Stimulated activated naive CD8-positive, alpha-beta T cell treated with anti-CD3 and anti-CD28 coated beads, Interleukin-15, Interleukin-2, amounts not matched to agents 100 U/mL and 50 U/mL, for 24 hours (primary cell): ENCODE data around the gene ZNF473.
"Not testable (repeated sequence)": the region's sequence is repeated elsewhere in the genome, so short reads cannot be mapped to it uniquely, and the experiment has no call there.

ENCODE experiments used
- ATAC-seq: fragments of 150-1000 bp; cut with Tn5 transposase; one replicate; pipeline ENCODE4 v1.10.0; 2021
- DNase-seq: peaks from one replicate; pipeline ENCODE4 v3.0.0; 2021

ZNF473 gene

DNA sequence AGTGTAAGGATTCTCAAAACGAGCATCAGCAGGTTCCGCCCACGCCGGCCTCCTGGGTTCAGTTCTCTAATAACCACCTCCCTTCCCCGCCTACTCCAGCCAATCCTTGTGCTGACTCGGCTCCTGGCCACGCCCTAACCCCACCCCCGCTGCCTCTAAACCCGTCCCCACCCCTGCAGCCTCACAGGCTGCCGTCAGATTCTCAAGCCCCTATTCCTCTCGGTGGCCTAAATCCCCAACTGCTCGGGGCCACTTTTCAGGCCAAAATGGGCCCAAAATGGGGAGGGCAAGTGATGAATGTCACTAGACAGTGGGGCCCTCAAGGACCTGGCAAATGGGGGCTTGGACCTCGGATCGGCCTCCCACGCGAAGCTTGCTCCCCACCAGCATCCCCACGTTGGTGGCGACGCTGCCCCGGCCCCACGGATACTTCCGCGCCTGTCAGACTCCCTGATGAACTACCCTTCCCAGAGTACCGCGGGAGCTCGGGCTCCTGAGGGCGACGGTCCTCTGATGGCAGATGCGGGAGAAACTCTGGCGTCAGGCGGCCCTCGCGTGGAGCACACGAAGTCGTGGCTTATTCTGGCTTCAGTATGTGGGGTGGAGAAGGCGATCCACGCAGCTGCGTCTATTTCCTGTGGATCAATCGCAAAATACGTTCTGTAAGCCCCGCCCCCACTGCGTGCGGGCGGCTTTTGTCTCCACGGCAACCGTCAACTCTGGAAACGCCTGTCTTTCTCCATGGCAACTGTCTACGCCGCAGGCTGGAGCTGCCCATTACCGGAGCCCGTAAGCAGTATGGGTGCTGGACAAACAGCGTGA, 24.8 kb downstream of the ZNF473 start:
- DNase-seq: peak; percentile 78
- ATAC-seq: peak; percentile 82

DNA sequence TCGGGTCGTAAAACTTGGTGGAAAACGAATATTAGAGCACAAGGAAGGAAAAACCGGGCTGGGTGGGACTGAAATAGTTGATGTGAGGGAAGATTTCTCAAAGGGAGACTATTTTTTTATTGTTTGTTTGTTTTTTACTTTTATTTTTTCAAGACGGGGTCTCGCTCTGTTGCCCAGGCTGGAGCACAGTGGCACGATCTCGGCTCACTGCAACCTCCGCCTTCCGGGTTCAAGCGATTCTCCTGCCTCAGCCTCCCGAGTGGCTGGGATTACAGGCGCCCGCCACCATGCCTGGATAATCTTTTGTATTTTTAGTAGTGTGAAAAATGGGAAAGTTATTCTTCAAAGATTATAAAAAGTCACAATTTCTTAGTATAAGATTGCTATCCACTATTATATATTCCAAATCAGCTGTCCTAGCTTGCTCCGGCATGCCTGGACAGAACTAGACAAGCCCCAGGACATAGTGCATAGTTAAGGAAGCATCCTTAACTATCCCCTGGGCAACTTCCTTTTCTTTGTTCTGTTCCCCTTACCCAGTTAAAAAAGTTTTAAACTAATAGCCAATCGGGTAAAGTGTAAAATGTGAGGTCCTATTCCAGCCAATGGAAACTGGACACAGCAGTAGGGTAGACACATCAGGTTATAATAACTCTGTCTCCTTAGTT, 25.6 kb downstream of the ZNF473 start:
- not testable (repeated sequence) for ATAC-seq, DNase-seq

DNA sequence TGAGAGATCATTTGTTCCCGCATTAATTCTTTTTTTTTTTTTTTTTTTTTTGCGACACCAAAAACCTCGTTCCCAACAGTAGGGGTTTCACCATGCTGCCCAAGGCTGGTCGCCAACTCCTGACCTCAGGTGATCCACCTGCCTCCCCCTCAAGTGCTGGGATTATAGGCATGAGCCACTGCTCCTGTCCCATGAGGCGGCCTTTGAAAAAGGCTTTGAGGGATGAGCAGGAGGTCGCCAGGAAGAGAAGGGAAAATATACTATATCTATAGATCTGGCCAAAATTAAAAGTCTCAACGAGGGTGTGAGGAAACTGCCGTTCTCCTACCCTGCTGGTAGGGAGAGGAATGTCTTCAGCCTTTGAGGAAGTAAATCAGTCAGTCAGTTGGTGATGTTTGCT, 26.2 kb downstream of the ZNF473 start:
- ATAC-seq (no peak), DNase-seq (no peak)

DNA sequence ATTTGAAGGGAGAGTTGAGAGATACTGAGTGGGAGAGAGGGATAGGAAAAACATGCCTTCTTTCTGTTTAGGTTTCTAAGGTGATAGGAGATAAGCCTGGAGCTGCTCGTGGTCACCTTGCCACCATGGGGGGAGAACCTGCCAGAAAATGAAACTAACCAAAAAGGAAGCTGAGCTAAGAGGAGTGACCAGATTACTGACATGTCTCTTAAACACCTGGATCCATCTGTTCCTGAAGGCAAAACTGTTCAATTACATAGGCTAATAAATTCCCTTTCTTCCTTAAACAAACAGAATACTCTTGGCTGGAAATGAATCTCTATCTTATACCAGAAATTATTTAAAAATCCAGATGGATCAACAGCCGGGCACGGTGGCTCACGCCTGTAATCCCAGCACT, 27.3 kb downstream of the ZNF473 start:
- no peak for DNase-seq
- ATAC-seq: no peak

DNA sequence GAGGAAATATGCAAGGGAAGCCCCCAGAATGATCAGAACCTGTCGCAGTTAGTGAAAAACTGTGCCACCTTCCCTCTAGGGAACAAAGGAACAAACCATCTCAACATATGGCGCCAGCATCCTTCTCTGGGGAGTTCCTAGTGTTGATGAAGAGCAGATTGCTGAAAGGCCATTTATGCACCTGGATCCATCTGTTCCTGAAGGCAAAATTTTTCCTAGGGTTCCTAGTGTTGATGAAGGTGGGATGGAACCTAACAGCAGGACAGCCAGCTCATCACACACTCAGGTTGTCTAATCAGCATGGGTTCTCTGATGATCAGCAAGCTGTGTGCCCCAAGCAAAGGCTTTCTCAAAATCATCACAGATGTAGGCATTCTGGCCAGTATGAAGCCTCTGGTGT, 32.6 kb downstream of the ZNF473 start:
- DNase-seq (no peak), ATAC-seq (no peak)

DNA sequence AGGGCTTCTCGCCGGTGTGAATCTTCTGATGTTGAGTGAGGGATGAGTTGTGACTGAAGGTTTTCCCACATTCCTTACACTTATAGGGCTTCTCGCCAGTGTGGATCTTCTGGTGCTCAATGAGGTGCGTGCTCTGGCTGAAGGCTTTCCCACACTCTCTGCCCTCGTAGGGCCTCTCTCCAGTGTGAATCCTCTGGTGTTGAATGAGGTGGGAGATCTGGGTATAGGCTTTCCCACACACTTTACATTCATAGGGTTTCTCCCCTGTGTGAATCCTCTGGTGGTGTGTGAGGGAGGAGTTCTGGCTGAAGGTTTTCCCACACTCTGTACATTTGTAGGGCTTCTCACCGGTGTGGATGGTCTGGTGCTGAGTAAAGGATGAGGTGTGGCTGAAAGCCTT, 33.2 kb downstream of the ZNF473 start:
- no peak for DNase-seq
- no peak for ATAC-seq

DNA sequence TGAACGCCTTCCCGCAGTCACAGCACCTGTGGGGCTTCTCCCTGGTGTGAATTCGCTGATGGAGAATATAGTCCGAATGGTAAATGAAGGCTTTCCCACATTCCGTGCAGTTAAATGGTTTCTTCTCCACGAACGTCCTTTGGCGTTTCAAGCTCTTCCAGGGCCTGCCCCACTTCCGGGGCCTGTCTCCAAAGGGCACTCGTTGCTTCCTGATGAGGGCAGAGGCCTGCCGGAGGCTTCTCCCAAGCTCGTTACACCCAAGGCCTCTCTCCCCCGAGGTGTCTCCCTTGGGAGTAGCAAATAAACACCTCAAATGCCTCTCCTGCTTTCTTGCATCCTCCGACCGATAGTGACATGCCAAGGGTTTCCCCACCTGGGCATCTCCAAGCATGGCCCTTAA, 34.3 kb downstream of the ZNF473 start:
- DNase-seq: no peak
- no peak for ATAC-seq

DNA sequence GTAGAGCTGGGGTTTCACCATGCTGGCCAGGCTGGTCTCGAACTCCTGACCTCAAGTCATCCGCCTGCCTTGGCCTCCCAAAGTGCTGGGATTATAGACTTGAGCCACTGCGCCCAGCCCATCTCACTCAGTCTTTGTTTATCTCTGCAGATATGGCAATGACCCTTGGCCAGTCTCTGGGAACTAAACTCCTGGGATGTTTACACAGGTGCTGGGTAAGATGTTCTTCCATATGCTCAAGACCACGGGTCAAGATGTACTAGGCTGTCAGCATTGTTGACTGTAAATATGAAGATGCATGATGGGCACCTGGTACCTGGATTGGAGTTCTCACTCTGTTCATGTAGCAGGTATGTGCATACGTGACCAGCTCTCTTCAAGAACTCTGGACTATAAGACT, 35.8 kb downstream of the ZNF473 start:
- no peak for DNase-seq
- ATAC-seq: no peak

DNA sequence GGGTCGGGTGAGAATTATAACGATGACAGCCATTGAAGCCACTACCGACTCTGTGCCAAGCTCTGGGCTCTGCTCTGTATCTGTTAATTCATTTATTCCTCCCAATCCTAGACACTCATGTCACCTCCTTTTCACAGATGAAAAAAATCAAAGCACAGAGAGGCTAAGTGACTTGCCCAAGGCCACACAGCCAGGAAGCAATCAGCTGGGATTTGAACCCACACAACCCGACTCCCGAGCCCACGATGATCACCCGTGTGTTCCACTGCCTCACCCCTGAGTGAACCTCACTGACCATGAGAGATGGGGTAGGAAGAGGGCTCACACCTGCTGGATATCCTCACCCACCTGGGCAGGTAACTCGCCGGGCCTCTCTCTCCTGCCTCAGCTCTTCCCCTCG, 40.1 kb downstream of the ZNF473 start:
- ATAC-seq (no peak), DNase-seq (no peak)

DNA sequence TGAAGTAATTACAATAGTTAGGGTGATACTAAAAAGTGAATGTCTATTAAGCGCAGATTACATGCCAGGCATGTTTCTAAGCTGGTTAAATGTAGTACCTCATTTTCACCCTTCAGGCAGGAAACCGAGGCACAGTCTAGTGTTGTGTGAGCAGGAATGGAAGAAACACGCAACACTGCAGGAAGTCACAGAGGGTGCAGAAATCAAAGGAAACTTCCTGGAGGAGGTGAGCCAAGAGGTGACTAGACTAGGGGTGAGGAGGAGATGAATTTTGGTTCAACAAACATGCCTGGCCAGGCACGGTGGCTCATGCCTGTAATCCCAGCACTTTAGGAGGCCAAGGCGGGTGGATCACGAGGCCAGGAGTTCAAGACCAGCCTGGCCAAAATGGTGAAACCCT, 41.8 kb downstream of the ZNF473 start:
- ATAC-seq (no peak), DNase-seq (no peak)

DNA sequence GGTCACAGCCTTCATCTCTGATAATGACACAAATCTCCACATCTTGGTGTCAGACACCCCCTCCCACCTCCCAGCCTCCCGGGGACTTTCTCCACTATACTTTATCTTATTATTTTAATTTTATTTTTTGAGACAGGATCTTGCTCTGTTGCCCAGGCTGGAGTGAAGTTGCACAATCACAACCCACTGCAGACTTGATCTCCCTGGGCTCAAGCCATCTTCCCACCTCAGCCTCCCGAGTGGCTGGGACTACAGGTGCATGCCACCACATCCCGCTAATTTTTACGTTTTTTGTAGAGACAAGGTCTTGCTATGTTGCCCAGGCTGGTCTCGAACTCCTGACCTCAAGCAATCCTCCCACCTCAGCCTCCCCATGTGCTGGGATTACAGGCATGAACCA, 42.6 kb downstream of the ZNF473 start:
- ATAC-seq, DNase-seq: not testable (repeated sequence)

DNA sequence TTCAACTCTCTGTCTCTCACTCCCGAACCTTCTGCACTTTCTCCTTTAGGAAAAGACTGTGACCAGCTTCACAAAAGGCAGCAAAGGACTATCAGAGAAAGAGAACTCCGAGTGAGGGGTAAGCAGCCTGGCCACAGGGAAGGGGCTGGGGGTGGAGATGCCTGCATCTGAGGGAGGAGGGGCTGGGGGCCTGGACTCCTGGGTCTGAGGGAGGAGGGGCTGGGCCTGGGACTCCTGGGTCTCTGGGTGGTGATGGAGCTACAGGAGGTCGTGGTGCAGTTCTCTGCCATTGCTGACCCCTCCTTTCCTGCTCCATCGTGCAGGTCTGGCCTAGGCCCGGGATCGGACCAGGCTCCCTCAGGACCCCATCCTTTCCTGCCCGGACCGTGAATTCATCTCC, 49.3 kb downstream of the ZNF473 start:
- not testable (repeated sequence) for ATAC-seq, DNase-seq

DNA sequence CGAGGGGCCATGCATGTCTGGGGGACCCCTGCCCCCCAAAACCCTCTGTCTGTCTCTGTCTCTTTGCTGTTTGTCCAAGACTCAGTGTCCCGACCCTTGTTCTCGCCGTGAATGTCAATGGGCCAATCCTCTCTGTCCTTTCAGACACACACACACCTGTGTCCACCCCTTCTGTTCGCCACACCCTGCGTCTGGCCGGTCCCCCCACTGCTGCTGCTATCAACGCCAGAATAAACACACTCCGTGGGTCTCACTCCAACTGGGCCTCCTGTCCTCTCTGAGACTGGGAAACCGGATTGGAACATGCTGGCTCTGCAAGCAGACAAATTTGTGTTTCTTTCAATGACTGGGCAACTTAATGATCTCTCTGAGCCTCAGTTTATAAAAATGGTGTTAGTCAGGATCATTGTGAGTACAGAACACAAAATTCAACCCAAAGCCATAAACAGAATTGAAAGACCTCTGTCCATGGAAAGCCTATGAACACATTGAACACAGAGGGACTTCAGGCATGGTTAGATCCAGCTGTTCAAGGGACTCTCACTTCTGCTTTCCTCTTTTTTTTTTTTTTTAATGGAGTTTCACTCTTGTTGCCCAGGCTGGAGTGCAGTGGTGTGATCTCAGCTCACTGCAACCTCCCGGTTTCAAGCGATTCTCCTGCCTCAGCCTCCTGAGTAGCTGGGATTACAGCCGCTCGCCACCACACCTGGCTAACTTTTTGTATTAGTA, 50.0 kb downstream of the ZNF473 start:
- not testable (repeated sequence) for ATAC-seq, DNase-seq

DNA sequence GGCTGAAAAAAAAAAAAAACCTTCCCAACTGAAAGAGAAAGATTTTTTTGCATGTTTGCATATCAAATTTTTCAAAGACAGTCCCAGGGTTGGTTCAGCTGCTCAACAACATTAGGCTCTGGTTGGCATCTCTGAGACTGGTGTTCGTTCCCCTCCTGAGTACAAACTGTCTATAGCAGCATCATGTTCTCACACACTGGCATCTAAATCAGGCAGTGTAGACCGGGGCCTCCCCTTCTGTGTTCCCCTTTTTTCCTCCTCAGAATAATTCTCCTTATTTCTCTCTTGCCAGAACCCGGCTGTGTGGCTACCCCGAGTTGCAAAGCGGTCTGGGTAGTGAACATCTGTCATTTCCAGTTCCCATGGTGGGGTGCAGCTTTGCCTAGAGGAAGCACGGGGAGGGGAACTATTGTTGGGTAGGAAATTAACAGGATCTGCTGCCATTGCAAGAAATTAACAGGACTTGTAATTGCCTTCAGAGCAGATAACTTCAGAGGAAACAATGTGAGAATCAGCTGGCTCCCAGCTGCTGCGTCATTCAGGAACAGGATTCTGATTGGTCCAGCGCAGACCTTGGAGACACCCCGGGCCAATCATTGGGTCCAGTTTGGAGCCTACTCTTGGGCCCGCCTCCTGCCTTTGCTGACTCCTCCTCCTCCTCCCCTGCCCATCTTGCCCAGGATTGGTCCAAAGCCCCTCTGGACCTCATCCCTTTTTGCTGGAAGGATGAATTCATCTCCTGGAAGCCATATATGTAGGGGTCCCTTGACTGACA, 51.0 kb downstream of the ZNF473 start:
- not testable (repeated sequence) for DNase-seq, ATAC-seq

DNA sequence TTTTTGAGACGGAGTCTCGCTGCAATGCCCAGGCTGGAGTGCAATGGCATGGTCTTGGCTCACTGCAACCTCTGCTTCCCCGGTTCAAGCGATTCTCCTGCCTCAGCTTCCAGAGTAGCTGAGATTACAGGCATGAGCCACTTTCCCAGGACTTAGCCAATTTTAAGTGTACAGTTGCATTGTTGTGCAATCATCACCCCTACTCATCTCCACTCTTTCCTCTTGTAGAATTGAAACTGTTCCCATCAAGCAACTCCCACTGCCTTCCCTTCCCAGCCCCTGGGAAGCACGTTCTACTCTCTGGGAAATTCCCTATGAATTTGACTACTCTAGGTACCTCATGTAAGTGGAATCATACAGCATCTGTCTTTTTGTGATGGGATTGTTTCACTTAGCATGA, 53.2 kb downstream of the ZNF473 start:
- not testable (repeated sequence) for DNase-seq, ATAC-seq

DNA sequence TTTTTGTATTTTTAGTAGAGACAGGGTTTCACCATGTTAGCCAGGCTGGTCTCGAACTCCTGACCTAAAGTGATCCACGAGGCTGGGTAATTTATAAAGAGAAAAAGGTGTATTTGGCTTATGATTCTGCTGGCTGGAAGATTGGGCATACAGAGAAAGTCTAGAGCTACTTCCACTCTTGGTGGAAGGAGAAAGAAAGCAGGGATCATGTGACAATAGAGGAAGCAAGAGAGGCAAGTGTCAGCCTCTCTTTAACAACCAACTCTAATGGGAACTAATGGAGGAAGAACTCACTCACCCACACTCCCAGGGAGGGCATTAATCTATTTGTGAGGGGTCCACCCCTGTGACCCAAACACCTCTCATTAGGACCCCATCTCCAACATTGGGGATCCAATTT, 58.6 kb downstream of the ZNF473 start:
- DNase-seq, ATAC-seq: not testable (repeated sequence)

DNA sequence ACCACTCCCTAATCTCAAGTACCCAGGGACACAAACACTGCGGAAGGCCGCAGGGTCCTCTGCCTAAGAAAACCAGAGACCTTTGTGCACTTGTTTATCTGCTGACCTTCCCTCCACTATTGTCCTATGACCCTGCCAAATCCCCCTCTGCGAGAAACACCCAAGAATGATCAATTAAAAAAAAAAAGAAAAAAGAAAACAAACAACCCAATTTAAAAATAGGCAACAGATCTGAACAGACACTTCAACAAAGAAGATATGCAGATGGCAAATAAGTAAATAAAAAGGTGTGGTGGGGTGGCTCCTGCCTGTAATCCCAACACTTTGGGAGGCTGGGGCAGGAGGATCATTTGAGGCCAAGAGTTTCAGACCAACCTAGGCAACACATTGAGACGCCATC, 61.3 kb downstream of the ZNF473 start:
- DNase-seq, ATAC-seq: not testable (repeated sequence)

DNA sequence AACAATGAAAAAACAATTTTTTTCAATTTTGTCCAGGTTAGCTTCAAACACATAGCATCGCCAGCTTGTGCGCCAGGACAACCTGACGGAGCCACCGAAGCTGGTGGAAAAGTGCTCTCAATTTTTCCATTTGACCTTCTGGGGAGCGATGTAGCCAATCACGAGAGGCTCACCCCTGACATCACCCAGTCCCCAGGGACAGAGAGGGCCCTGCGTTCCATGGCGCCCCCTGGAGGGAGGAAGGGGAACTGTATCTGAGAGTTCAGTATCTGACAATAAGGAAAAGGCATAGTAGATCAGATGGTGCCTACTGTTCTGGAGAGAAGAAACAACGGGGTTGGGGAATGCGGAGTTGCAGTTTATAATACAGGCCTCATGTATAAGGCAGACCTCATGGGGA, 64.9 kb downstream of the ZNF473 start:
- DNase-seq: peak; percentile 59
- not testable (repeated sequence) for ATAC-seq

DNA sequence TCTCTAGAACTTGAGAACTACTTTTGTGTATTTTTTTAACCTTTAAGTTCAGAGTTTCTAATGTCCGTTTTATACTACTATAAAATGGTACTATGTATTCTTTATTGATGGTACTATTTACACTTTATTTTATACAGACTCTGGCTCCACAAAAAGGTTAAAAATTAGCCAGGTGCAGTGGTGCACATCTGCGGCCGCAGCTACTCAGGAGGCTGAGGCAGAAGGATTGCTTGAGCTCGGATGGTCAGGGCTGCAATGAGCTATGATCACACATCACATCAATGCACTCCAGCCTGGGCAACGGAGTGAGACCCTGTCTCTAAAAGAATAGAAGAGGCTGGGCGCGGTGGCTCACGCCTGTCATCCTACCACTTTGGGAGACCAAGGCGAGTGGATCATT, 66.0 kb downstream of the ZNF473 start:
- ATAC-seq, DNase-seq: not testable (repeated sequence)

DNA sequence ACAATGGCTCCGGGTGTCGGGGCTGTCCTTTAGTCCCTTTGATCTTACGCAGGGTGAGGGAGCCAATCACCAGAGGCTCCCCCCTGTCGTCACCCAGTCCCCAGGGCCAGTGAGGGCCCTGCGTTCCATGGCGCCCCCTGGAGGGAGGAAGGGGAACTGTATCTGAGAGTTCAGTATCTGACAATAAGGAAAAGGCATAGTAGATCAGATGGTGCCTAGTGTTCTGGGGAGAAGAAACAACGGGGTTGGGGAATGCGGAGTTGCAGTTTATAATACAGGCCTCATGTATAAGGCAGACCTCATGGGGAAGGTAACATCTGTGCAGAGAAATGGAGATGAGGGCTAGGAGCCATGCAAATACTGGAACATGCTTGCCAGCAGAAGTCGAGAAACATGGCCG, 66.8 kb downstream of the ZNF473 start:
- not testable (repeated sequence) for DNase-seq, ATAC-seq

DNA sequence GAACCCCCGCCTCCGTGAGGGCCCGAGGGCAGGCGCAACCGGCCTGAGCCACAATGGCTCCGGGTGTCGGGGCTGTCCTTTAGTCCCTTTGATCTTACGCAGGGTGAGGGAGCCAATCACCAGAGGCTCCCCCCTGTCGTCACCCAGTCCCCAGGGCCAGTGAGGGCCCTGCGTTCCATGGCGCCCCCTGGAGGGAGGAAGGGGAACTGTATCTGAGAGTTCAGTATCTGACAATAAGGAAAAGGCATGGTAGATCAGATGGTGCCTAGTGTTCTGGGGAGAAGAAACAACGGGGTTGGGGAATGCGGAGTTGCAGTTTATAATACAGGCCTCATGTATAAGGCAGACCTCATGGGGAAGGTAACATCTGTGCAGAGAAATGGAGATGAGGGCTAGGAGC, 72.1 kb downstream of the ZNF473 start:
- not testable (repeated sequence) for ATAC-seq, DNase-seq

DNA sequence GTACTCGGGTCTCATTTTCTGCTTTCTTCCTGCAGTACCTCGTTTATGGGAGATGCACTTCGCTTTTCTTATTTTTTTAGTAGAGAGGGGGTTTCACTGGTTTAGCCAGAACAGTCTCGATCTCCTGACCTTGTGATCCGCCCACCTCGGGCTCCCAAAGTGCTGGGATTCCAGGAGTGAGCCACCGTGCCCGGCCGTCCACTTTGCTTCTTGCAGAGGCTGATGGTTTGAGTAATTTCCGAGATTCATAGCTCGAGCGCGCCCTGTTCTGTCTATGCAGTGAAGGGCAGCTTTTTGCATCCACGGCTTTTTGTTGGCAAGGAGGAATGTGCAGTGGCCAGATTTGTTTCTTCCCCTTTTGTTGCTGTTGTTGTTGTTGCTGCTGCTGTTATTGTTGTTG, 73.1 kb downstream of the ZNF473 start:
- peak; percentile 36 for DNase-seq
- ATAC-seq: not testable (repeated sequence)
